ENCODE measurements around the gene MTHFD1L.

- TF ChIP-seq CTCF (IDR thresholded peaks at IDR 0.05) (no peak), POLR2A (IDR thresholded peaks at IDR 0.05) (no peak)
Observed at GRCh38 chr6:151141685-151142084, 276.2 kb downstream of the MTHFD1L start.
